Measurements from ENCODE around the gene RAB25.
"Not testable (repeated sequence)": the region's sequence is repeated elsewhere in the genome, so short reads cannot be mapped to it uniquely, and the experiment has no call there.

The RAB25 gene

GRCh38 chr1:156102633-156103511 is 41.9 kb downstream of the RAB25 start:
- no peak for DNase-seq (ENCODE audit: low spot score)

GRCh38 chr1:156103521-156103947 is 42.6 kb downstream of the RAB25 start:
- DNase-seq (ENCODE audit: low spot score), result peak; percentile 65

GRCh38 chr1:156104065-156104810 is 43.3 kb downstream of the RAB25 start:
- DNase-seq (ENCODE audit: low spot score), result peak; percentile 85

GRCh38 chr1:156104861-156105832 is 44.2 kb downstream of the RAB25 start:
- DNase-seq (ENCODE audit: low spot score), result no peak

GRCh38 chr1:156106624-156107488 is 45.9 kb downstream of the RAB25 start:
- no peak for DNase-seq (ENCODE audit: low spot score)

GRCh38 chr1:156108057-156108456 is 47.1 kb downstream of the RAB25 start:
- no peak for DNase-seq (ENCODE audit: low spot score)

GRCh38 chr1:156108664-156109241 is 47.8 kb downstream of the RAB25 start:
- DNase-seq (ENCODE audit: low spot score), result no peak

- DNase-seq (ENCODE audit: low spot score), result no peak
These were observed 49.3 kb downstream of the RAB25 start for GRCh38 chr1:156110252-156110651.

GRCh38 chr1:156111355-156111962 is 50.5 kb downstream of the RAB25 start:
- no peak for DNase-seq (ENCODE audit: low spot score)

GRCh38 chr1:156112276-156113137 is 51.5 kb downstream of the RAB25 start:
- DNase-seq (ENCODE audit: low spot score), result no peak

- DNase-seq (ENCODE audit: low spot score), result no peak
These were observed 52.5 kb downstream of the RAB25 start for GRCh38 chr1:156113282-156113950.

- peak; percentile 94 for DNase-seq (ENCODE audit: low spot score)
These were observed 53.4 kb downstream of the RAB25 start, which contains the start of gene LMNA for GRCh38 chr1:156114101-156114918. LMNA (plus strand) TSS chr1:156114711; CDS start chr1:156114919, 208 bp downstream.

- DNase-seq (ENCODE audit: low spot score), result no peak
These were observed 54.1 kb downstream of the RAB25 start for GRCh38 chr1:156114919-156115513.

- DNase-seq (ENCODE audit: low spot score), result no peak
These were observed 54.8 kb downstream of the RAB25 start for GRCh38 chr1:156115514-156116374.

GRCh38 chr1:156116731-156117130 is 55.8 kb downstream of the RAB25 start:
- not testable (repeated sequence) for DNase-seq (ENCODE audit: low spot score)

Measured in CD4-positive, alpha-beta T cell treated with Interleukin-15 for 4 hours (primary cell).